KBM-7 (cell line): ENCODE results near the gene UNCX.

Experiments
- DNase-seq: peaks from one replicate; pipeline ENCODE4 v3.0.0-alpha.2; 2015
- in situ Hi-C: fragments of 300-500 bp; cut with MboI; formaldehyde crosslinking; loops from 2 replicates; pipeline ENCODE4 v1.14.3; 2020; ENCODE audit warnings: low sequenced_read_pairs, low pct_unique_long_range_greater_than_20kb, mixed read lengths

UNCX gene

DNA sequence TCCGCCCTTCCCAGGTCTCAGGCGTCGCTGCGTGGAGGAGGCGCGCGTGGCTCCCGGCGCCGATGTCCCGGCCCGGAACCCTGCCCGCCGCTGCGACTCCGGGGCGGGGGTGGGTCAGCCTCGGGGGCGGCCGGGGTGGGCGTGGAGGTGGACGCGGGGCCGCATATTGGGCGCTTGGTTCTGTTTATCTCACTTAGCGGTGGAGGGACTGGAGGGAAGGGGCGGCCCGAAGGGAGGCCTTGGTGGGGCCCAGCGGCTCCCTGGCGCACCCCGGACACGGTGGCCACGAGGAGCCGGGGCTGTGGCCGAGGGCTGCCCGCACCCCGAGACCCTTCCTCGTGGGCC, 8.6 kb downstream of the UNCX start:
- DNase-seq = no peak

DNA sequence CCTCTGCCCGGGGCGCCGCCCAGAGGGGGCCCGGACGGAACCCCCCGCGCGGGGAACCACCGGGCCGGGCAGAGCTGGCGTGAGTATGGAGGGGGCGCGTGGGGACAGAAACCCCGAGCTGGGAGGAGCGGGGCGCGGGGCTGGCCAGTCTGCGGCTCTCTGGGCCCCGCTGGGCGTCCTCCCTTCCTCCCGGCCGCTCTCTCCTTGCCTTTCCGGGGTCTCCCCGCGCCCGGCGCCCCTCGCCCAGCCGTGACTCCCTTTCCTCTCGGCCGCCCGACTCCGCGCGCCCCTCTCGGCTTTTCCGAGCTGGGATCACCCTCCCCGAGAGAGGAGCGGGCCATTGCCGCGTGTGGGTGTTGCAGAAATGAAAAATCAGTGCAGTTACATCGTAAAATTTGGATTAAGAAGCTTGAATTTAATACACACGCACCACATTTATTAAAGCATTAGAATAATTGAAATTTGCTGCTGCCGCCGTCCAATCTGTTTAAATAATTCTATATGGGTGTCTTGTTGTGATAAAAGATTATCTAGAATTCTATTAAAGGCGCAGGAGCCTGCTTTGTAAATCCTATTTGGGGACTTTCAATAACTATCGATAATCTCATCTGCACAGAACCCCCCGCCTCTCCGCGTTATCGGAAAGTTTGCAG, 9.1 kb downstream of the UNCX start:
- in situ Hi-C loops = no loop called here
- no peak for DNase-seq

More for the DNA sequence above, 8.6 kb downstream of the UNCX start:
- in situ Hi-C loops = no loop called here

DNA sequence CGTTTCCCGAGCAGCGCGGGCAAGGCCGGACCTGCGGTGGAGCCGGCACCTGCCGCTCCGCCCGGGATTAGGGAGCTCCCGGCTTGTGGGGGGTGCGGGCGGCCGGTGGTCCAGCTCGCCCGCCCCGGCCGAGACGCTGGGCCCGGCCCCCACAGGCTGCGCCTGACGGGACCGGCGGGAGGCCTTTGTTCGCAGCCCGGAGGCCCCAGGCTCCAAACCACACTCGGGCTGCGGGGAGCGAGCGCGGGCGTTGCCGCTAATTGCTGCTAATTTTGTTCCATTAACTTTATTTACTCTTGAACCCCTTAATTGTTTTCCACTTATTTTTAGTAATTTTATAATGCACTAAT, 9.6 kb downstream of the UNCX start:
- in situ Hi-C loops = no loop called here
- DNase-seq = no peak

DNA sequence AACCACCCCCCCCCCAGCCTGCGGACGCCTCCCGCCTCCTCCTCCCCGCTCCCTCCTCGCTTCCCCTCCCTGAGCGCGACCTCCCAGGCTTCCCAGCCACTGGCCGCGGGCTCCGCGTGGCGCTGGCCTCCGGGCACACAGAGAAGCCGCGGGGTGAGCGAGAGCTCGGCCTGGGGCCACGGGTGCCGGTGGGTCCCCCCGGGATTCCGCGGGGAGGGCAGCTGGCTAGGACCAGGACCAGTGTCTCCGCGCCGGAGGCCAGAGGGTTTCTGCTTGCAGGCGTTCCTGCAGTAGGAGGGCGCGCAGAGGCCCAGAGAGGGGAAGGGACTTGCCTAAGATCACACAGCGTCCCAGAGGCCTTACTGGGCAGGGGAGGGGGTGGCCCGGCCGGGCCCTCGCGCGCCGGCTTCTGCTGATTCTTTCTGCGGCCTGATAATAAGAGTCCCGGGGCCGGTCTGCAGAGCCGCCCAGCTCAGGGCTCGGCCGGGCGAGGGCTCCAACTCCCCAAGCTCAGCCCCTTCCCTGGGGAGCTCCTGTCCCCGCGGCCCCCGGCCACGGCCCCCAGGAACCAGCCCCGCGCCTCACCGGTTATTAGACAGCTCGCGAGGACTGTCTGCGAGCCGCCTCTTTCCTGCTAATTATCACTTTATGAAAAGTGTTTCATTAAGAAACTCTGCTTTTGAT, 10.1 kb downstream of the UNCX start:
- no peak for DNase-seq
- in situ Hi-C loops = no loop called here

DNA sequence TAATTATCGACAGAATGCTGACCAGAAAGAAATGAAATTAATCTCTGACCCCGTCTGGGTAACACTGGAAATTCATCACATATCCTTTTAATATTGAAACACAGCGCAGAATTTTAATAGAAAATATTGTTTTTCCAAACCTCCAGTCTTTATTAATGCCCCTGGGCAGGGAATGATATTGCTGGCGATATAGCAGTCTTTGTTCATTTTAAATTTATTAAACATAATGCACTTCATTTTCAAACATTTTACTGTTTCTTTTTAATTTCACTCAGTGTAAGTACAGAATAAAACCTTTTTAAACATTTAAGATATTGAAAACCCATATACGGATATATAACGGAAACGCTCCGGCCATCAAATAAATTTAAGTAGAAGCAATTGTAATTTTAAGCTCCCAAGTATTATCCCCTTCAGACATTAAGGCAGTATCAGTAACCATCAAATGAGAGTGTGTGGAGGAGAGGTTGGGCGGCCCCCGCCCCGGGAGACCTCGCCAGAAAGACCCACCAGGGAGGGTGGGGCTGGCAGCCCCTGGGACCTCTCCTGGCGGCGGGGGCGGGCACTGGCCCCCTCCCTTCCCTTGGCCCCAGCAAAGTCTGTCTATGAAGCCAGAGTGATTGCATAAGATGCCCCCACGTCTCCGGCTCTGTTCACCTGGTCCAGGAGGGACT, 10.8 kb downstream of the UNCX start:
- DNase-seq = no peak
- in situ Hi-C loops = no loop called here

DNA sequence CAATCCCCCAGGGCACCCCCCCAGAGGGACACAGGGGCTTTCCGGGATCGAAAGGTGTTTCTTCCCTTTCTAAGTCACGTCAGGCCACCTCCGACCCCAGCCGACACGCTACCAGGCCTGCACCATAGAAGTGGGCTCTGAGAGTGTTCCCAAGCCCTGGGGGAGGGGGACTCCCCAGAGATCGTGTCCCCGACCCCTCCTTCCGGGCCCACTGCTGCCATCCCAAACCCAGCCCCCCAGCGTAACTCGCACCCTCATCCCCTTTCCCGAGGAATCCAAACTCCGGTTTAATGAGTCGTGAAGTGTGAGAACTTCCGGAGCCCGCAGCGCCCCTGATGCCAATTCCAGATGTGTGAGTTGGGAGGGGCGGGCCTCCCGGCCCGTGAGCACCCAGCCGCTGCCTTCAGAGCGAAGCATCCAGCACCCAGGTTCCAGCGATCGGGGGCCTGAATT, 11.3 kb downstream of the UNCX start:
- in situ Hi-C loops = no loop called here
- DNase-seq = no peak

DNA sequence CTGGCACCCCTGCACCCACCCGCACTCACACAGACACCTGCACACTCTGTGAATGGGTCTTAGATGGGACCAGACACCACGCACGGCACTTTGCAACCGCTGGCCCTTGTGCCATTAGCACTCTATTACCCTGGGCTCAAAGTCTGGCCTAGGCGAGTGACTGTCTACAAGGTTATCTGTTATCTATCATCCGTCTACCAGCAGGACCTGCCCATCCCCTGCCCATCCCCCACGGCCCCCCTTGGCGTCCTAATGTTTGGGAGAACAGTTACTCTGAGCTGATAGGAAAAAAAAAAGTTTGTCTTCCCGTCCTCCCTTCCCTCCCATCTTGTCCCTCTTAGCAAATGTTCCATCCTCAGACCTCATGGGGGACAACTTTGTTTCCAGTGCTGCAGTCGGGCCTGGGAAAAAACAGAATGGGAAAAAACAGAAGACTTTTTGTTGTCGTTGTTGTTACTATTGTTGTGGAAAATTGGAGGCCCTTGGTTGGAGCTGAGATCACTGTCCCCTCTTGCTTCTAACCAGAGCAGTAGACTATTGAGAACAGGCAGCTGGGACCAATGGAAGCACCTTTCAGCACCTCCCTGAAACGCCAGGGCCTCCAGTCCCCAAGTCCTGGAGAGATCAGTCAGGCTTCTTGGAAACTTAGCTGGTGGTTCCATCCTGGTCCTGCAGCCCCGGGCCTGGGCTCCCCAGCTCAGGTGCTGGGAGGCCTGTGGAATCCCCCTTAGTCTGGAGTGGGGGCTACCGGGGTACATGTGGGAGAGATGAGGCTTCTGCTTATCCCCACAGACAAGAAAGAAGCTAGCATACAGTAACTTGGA, 12.2 kb downstream of the UNCX start:
- no peak for DNase-seq
- in situ Hi-C loops = no loop called here

DNA sequence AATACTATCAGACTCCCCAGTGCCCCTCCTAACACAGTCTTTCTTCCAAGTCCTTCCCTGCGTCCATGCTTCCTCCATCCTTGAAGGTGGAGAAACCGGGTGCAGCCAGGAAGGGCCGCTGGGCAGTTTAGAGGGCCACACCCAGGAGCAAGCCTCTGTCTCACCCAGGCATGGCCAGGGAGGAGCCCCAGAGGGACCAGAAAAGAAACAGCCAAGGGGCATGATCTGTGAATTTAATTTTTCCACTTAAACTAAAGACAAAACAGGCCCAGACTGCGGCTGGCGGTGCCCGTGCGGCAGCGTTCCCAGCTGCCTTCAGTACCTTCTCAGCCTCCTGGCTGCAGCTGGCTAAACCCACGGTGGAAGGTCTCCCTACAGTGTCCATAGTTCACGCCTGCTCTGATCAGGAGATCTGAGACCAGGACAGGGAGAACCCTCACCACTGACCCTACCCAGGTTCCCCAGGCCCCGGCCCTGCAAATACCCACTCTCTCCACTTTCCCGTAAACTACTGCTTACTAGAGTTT, 12.9 kb downstream of the UNCX start:
- DNase-seq = no peak
- in situ Hi-C loops = no loop called here

DNA sequence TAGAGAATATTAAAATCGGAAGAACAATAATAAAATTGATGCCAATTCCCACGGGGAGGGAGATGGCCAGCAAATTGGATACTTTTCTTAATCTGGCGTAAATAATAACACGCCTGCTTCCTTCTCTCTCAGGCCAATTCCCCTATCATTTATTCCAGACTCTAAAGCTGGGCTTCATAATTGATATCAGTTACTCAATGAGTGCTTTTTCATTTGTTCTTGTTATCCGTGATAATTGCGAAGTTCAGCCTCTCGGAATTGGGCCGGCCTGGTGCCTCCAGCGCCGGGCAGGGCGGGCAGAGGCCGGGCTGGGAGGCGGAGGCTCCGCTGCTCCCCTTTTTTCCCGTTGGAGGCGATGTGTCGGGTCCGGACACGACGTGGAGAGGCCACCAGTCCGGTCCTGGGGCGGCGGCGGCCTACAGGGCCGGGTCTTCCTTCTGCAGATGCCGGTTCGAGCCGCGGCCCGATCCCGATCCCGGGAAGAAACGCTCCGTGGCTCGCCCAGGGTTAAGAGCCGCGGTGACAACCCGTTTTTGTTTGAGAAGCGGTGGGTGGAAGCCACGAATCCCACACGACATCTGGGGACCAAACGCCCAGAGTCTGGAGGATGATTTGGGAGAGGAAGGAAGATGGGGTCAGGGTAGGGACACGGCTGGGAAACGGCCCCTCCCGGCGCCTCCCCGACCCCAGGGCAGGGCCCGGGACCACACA, 13.6 kb downstream of the UNCX start:
- in situ Hi-C loops = no loop called here
- no peak for DNase-seq

DNA sequence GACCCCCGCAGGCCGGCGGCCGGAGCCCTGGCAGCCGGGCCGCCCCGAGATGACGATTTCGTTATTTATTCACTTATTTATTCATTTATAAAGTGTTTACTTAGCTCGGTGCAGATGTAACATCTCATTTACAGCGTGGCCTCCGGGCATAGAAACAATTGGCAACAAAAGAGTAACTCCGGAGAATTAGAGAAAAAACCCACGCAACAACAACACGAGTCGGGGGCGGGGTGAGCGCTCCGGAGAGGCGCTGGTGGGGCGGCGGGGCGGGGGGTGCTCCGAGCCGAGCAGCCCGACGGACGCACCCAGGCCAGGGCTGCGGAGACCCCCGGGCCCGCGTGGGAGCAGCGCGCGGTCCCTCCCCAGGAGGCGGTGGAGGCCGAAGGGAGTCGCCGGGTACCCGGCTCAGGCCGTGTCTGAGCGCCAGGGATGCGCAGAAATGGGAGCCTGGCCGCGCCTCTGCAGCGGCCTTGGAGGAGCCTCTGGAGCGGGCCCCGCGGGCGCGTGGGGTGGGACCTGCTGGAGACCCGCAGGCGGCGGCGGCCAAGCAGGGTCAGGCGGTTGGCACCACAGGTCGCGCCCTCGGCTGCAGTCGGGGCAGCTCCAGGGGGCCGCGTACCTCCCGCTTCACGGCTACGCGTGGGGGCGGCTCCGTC, 14.3 kb downstream of the UNCX start:
- no peak for DNase-seq
- in situ Hi-C loops = no loop called here

DNA sequence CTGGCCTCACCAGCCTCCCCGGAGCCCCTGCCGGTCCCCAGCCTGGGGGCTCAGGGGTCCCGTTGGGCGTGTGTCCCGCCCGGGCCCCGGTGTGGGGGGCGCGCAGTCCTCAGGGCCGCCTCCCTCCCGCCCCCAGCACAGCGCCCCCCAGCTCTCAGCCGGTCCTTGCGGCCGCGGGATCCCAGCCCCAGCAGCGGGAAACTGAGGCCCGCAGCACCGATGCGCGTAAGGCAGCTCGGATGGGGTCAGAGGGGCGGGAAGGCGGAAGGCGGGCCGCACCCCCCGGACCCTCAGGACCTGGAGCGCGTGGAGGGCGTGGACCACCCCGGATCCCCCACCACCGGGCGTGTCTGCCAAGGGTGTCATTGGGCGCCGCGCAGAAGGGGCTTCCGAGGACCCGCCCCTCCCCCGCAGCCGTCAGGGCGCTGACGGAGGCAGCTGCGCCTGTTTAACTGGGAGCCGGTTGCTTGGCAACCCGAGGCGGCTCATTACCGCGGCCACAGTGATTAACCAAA, 14.9 kb downstream of the UNCX start:
- DNase-seq = no peak
- in situ Hi-C loops = no loop called here

DNA sequence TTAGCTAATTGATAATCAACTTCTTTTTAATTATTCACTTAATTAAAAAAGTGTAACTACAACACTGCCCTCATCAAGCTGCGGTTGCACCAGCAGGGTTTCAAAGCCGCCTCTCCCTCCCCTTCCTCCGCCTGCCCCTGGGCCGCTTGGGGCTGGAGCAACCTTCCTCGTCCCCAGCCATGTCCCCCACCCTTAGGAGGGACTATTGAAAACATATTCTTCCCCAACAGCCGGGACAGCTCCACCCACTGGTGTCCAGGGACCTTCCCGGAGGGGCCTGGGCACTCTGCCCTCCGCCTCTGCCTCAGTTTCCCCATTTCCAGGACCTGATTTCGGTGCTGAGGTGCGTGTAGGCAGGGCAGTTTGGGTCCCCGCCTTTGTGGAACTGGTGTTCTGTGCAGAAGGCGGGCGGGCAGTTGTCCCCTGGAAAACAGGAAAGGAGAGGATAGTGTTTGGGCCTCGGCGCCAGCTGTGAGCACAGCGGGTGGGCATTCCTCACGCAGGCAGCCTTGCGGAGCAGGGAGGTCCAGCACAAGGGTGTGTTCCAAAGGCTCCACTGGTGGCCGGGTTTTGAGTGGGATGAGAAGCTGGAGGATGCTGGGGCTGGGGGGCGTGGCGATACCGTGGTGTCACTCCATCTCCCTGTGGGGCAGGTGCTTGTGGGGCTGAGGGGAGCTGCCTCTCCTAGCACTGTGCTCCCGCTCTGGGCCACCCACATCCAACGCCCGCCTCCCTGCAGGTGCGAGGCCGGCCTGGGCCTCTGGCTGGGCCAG, 15.7 kb downstream of the UNCX start:
- no peak for DNase-seq

DNA sequence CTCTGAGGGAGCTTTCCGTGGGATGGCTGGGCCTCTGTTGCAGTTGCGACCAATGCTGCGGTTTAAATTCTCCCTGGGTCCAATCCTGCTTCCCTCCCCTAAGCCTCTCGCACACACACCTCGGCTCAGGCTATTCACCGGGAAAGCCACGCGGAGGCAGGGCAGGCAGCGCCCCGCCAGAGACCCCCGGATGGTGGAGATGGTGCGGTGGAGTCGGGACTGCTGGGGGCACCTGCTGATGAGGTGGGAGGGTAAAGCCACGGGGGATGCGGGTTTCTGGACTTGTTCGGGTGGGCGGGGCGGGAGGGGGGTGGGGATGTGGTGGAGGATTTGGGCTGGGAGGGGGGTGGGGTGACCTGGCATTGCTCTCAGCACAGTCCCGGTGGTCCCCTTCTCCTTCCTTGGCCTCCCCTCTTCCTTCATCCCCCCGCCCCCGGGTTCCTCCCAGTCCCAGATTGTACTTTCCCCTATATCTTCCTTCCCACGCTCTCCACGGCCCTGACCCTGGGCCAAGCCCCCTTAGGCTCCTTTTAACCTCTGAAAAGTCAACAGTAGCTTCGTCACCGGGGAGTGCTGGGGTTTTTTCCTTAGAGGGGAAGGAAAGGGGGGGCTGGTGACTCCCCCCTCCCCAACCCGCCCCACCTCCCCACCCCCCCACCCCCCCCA, 16.4 kb downstream of the UNCX start:
- DNase-seq = no peak
- in situ Hi-C loops = no loop called here

More for the DNA sequence above, 15.7 kb downstream of the UNCX start:
- in situ Hi-C loops = no loop called here

DNA sequence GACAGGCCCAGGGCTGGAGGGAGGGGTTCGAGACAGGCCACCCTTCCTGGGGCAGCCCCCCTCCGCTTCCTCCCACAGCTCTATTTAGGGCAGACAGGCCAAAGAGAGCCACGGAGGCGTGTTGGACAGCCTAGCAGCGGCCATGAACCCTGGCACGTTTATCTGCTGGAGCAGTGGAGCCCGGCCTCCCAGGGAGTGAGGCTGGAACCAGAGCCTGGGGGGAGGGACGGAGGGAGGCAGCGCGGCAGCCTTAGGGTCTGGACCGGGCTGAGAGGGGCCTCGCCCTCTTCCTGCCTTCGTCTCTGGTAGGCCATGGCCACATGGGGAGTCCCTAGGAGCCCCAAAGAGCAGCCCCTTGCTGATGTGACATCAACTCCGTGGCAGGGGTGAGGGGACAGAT, 17.1 kb downstream of the UNCX start:
- in situ Hi-C loops = no loop called here
- DNase-seq = no peak

DNA sequence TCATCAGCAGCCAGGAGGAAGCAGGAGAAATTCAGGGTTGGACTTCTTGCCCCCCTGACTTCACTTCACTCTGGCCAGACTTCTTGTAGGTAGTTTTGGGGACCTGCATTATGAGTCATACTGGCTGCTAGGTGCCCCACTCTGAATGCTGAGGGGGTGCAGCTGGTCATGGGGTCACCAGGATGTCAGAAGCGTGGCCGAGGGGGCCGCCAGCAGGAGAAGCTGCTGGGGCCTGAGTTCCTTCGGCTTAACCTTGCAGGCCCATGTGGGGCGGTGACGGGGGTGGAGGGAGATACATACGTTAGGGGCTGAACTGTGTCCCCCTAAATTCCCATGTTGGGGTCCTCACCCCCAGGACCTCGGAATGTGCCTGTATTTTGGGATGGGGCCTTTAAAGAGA, 18.2 kb downstream of the UNCX start:
- in situ Hi-C loops = no loop called here
- no peak for DNase-seq

DNA sequence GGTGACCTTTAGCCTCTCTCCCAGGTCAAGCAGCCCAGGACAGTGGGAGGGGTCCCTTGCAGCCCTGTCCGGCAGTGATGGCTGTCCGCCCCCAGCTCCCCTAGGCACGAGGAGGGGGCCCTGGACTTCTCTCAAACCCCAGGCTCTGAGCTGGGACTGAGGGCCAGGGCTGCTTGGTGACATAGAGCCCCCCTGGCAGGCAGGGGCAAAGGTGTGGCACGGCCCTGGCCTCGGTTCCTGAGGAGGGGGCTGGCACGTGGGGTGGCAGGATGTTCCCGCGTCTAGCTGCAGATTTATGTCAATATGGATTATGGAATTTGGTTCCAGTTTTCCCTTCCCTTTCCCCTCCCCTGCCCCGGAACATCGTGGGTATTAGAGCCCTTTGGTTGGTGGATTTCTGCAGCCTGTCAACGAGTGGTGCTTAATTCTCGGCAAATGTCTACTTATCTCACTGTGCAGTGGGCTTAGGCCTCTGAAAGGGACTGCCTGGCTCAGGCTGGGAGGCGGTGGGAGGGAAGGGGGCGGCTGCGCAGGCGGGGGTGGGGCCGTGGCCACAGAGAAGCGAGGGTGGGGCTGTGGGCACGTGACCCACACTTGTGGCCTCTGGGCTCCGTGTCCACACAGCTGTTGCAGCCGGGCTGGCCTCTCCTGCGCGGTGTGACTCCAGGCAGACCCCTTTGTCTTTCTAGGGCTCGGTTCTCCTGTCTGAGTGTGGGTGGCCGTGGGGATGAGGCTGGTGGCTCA, 19.3 kb downstream of the UNCX start:
- DNase-seq = no peak
- in situ Hi-C loops = no loop called here
